GM23338 (cell line): ENCODE measurements around the gene NIM1K. TPM values are rescaled to one million over a fixed set of nuclear protein-coding genes. Genes with fewer than 3 reads are reported as not detected.

Source experiments
- ATAC-seq: fragments of 200-7000 bp; cut with Tn5 transposase; 3 replicates; pipeline ENCODE4 v1.9.1; 2020
- DNase-seq: peaks from one replicate; pipeline ENCODE4 v3.0.0-alpha.2; 2015; ENCODE audit warnings: low spot score
- H2AFZ ChIP-seq: fragments of 200-600 bp; sonication (generic); 2 replicates; pipeline ENCODE4 v1.8.0; 2016; ENCODE audit warnings: antibody characterized with exemption, mild to moderate bottlenecking, moderate library complexity
- H3F3A ChIP-seq: fragments of 200-600 bp; sonication (generic); replicated peaks from 2 replicates; pipeline ENCODE4 v1.8.0; 2017; ENCODE audit warnings: antibody characterized with exemption, mixed run types, low read depth
- H3K27ac ChIP-seq: fragments of 200-600 bp; sonication (generic); 2 replicates; pipeline ENCODE4 v1.6.1; 2016; ENCODE audit warnings: low read depth
- H3K27me3 ChIP-seq: fragments of 200-600 bp; sonication (generic); 2 replicates; pipeline ENCODE4 v1.8.0; 2016; ENCODE audit warnings: mild to moderate bottlenecking, mixed run types, moderate library complexity; ENCODE audit not compliant: insufficient read depth
- H3K36me3 ChIP-seq: fragments of 200-600 bp; sonication (generic); 2 replicates; pipeline ENCODE4 v1.8.0; 2016; ENCODE audit warnings: mild to moderate bottlenecking; ENCODE audit not compliant: insufficient read depth
- H3K4me1 ChIP-seq: fragments of 200-600 bp; sonication (generic); 2 replicates; pipeline ENCODE4 v1.8.0; 2016; ENCODE audit warnings: mild to moderate bottlenecking, moderate library complexity; ENCODE audit not compliant: insufficient read depth
- H3K4me2 ChIP-seq: fragments of 200-600 bp; sonication (generic); 2 replicates; pipeline ENCODE4 v1.7.1; 2017; ENCODE audit warnings: mixed run types
- H3K4me3 ChIP-seq: fragments of 200-600 bp; sonication (generic); 2 replicates; pipeline ENCODE4 v1.6.1; 2016; ENCODE audit warnings: mixed run types
- H3K79me2 ChIP-seq: fragments of 200-600 bp; sonication (generic); replicated peaks from 2 replicates; pipeline ENCODE4 v1.8.0; 2017; ENCODE audit warnings: mild to moderate bottlenecking; ENCODE audit not compliant: insufficient read depth
- H3K9me2 ChIP-seq: fragments of 200-600 bp; sonication (generic); 2 replicates; pipeline ENCODE4 v1.8.0; 2017; ENCODE audit not compliant: insufficient read depth
- H4K20me1 ChIP-seq: fragments of 200-600 bp; sonication (generic); replicated peaks from 2 replicates; pipeline ENCODE4 v1.8.0; 2017; ENCODE audit warnings: mild to moderate bottlenecking; ENCODE audit not compliant: insufficient read depth
- H3K27ac Mint-ChIP-seq: 2 replicates; pipeline ENCODE4 v1.8.0; 2020; ENCODE audit warnings: inconsistent platforms, mild to moderate bottlenecking, moderate library complexity, mixed read lengths
- H3K27me3 Mint-ChIP-seq: 3 replicates; pipeline ENCODE4 v1.8.0; 2022; ENCODE audit warnings: low read depth, mild to moderate bottlenecking, moderate library complexity, mixed read lengths, inconsistent platforms; ENCODE audit not compliant: insufficient read depth, poor library complexity
- H3K36me3 Mint-ChIP-seq: 3 replicates; pipeline ENCODE4 v1.8.0; 2021; ENCODE audit warnings: low read depth, mild to moderate bottlenecking, inconsistent platforms, moderate library complexity, mixed read lengths
- H3K4me1 Mint-ChIP-seq: 3 replicates; pipeline ENCODE4 v1.8.0; 2020; ENCODE audit warnings: mild to moderate bottlenecking, inconsistent platforms, mixed read lengths
- H3K4me3 Mint-ChIP-seq: 3 replicates; pipeline ENCODE4 v1.8.0; 2021; ENCODE audit warnings: moderate library complexity, mild to moderate bottlenecking, inconsistent platforms, mixed read lengths
- H3K9me3 Mint-ChIP-seq: 3 replicates; pipeline ENCODE4 v1.8.0; 2020; ENCODE audit warnings: moderate library complexity, mild to moderate bottlenecking, inconsistent platforms, mixed read lengths
- CREB1 ChIP-seq: fragments of 250-450 bp; sonication (Bioruptor Pico); IDR thresholded peaks from 2 replicates; pipeline ENCODE4 v1.5.0; 2020; ENCODE audit warnings: low read depth, mild to moderate bottlenecking, moderate library complexity
- CTCF ChIP-seq, 2 experiments: fragments of 200-600 bp in 1 of 2; sonication (generic) in 1 of 2; conservative IDR thresholded peaks; 2 replicates each; pipeline versions ENCODE4 v1.5.1 to v1.6.1; 2016 to 2017; ENCODE audit warnings: antibody characterized with exemption in 2 of 2, low read depth in 2 of 2, mild to moderate bottlenecking in 2 of 2, moderate library complexity in 1 of 2
- EZH2 ChIP-seq: fragments of 200-600 bp; sonication (generic); IDR thresholded peaks from one replicate; pipeline ENCODE4 v1.8.0; 2017; ENCODE audit warnings: antibody characterized with exemption, mild to moderate bottlenecking, low read depth; ENCODE audit not compliant: unreplicated experiment
- EZH2phosphoT487 ChIP-seq: fragments of 200-600 bp; sonication (generic); IDR thresholded peaks from one replicate; pipeline ENCODE4 v1.8.1; 2018; ENCODE audit warnings: antibody characterized with exemption; ENCODE audit not compliant: unreplicated experiment
- JUNB ChIP-seq: IDR thresholded peaks from one replicate; pipeline ENCODE4 v1.6.1; 2016; ENCODE audit warnings: antibody characterized with exemption; ENCODE audit not compliant: unreplicated experiment
- NANOG ChIP-seq: IDR thresholded peaks from 2 replicates; pipeline ENCODE4 v1.6.1; 2016; ENCODE audit warnings: antibody characterized with exemption, borderline replicate concordance
- POLR2AphosphoS5 ChIP-seq: IDR thresholded peaks from 2 replicates; pipeline ENCODE4 v1.6.1; 2016; ENCODE audit warnings: antibody characterized with exemption, low read depth
- STAT1 ChIP-seq: IDR thresholded peaks from one replicate; pipeline ENCODE4 v1.6.1; 2016; ENCODE audit warnings: antibody characterized with exemption; ENCODE audit not compliant: unreplicated experiment
- ZNF114 ChIP-seq: fragments of 250-450 bp; sonication (Bioruptor Pico); IDR thresholded peaks from 2 replicates; pipeline ENCODE4 v1.5.0; 2020; ENCODE audit warnings: mild to moderate bottlenecking, moderate library complexity
- ZNF331 ChIP-seq: fragments of 250-450 bp; sonication (Bioruptor Pico); IDR thresholded peaks from 2 replicates; pipeline ENCODE4 v1.5.0; 2020; ENCODE audit warnings: low read depth, mild to moderate bottlenecking, moderate library complexity
- polyA plus RNA-seq: library from polyadenylated mRNA; unstranded; fragments of >200 nt; fragmentation: Nextera tagmentation; extraction: Ambion mirVana; gene quantifications from 2 replicates; pipeline ENCODE4 v1.2.1, GENCODE V29; 2016
- total RNA-seq: library from RNA; depleted of rRNA; stranded (reverse); fragments of >200 nt; shearing (Covaris generic); gene quantifications from 2 replicates; pipeline ENCODE4 v1.2.3, GENCODE V29; 2014
- TF ChIP-seq, protein P1 (sequence below): fragments of 250-450 bp; sonication (Bioruptor Pico); IDR thresholded peaks from 2 replicates; pipeline ENCODE4 v1.5.0; 2020; ENCODE audit warnings: mild to moderate bottlenecking, moderate library complexity
- TF ChIP-seq, protein P2 (sequence below): IDR thresholded peaks from one replicate; pipeline ENCODE4 v1.6.1; 2018; ENCODE audit warnings: antibody characterized with exemption; ENCODE audit not compliant: unreplicated experiment
- TF ChIP-seq, protein P3 (sequence below): IDR thresholded peaks from 2 replicates; pipeline ENCODE4 v1.6.1; 2016; ENCODE audit warnings: antibody characterized with exemption

Gene NIM1K
- total and polyA plus RNA-seq, 2 experiments from 2014 or later: not detected

DNA sequence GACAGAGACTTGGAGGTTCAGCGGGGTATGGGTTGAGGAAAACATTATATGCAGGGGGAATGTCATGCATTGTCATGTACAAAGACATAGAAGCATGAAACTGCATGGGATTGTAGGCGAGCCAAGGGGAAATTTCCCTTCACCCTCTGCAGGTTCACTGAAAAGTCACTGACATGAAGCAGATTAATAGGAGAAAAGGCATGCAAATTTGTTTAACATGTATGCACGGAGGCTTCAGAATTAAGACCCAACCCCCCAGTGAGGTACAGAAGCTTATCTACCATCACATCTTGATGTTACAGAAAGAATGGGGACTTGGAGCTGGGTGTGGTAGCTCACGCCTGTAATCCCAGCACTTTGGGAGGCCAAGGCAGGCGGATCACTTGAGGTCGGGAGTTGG, 18.5 kb downstream of the NIM1K start:
- H2AFZ ChIP-seq: no peak overlapping the region; the same call in 1 of the 2 replicates
- no peak overlapping the region for H3K27ac ChIP-seq
- no peaks in the 10 kb centered on the region for H3F3A ChIP-seq
- H4K20me1 ChIP-seq: no peaks in the 10 kb centered on the region
- H3K9me2 ChIP-seq: peaks cover 4% of the 10 kb centered on the region; the same call in 1 of the 2 replicates
- Mint-ChIP-seq H3K27me3 (peaks cover 6% of the 10 kb centered on the region), H3K36me3 (no peaks in the 10 kb centered on the region), H3K4me1 (peaks cover 14% of the 10 kb centered on the region), H3K4me3 (no peak overlapping the region), H3K27ac (no peak overlapping the region), H3K9me3 (no peaks in the 10 kb centered on the region)
- H3K36me3 ChIP-seq: no peaks in the 10 kb centered on the region
- no peak overlapping the region for H3K4me3 ChIP-seq
- ATAC-seq (no peak), DNase-seq (no peak)
- H3K79me2 ChIP-seq: no peaks in the 10 kb centered on the region
- H3K27me3 ChIP-seq: no peaks in the 10 kb centered on the region
- H3K4me1 ChIP-seq: peaks cover 3% of the 10 kb centered on the region
- TF ChIP-seq EZH2 (no peak), ZNF114 (CRISPR knock-in tag) (no peak), CREB1 (CRISPR knock-in tag) (no peak), JUNB (no peak), CTCF (conservative IDR thresholded peaks at IDR 0.05; ENCODE audit: low read depth in 2 of 2) (no peak), NANOG (no peak), ZNF331 (CRISPR knock-in tag) (no peak), POLR2AphosphoS5 (no peak), STAT1 (no peak), EZH2phosphoT487 (no peak)
- TF ChIP-seq, protein P1, sequence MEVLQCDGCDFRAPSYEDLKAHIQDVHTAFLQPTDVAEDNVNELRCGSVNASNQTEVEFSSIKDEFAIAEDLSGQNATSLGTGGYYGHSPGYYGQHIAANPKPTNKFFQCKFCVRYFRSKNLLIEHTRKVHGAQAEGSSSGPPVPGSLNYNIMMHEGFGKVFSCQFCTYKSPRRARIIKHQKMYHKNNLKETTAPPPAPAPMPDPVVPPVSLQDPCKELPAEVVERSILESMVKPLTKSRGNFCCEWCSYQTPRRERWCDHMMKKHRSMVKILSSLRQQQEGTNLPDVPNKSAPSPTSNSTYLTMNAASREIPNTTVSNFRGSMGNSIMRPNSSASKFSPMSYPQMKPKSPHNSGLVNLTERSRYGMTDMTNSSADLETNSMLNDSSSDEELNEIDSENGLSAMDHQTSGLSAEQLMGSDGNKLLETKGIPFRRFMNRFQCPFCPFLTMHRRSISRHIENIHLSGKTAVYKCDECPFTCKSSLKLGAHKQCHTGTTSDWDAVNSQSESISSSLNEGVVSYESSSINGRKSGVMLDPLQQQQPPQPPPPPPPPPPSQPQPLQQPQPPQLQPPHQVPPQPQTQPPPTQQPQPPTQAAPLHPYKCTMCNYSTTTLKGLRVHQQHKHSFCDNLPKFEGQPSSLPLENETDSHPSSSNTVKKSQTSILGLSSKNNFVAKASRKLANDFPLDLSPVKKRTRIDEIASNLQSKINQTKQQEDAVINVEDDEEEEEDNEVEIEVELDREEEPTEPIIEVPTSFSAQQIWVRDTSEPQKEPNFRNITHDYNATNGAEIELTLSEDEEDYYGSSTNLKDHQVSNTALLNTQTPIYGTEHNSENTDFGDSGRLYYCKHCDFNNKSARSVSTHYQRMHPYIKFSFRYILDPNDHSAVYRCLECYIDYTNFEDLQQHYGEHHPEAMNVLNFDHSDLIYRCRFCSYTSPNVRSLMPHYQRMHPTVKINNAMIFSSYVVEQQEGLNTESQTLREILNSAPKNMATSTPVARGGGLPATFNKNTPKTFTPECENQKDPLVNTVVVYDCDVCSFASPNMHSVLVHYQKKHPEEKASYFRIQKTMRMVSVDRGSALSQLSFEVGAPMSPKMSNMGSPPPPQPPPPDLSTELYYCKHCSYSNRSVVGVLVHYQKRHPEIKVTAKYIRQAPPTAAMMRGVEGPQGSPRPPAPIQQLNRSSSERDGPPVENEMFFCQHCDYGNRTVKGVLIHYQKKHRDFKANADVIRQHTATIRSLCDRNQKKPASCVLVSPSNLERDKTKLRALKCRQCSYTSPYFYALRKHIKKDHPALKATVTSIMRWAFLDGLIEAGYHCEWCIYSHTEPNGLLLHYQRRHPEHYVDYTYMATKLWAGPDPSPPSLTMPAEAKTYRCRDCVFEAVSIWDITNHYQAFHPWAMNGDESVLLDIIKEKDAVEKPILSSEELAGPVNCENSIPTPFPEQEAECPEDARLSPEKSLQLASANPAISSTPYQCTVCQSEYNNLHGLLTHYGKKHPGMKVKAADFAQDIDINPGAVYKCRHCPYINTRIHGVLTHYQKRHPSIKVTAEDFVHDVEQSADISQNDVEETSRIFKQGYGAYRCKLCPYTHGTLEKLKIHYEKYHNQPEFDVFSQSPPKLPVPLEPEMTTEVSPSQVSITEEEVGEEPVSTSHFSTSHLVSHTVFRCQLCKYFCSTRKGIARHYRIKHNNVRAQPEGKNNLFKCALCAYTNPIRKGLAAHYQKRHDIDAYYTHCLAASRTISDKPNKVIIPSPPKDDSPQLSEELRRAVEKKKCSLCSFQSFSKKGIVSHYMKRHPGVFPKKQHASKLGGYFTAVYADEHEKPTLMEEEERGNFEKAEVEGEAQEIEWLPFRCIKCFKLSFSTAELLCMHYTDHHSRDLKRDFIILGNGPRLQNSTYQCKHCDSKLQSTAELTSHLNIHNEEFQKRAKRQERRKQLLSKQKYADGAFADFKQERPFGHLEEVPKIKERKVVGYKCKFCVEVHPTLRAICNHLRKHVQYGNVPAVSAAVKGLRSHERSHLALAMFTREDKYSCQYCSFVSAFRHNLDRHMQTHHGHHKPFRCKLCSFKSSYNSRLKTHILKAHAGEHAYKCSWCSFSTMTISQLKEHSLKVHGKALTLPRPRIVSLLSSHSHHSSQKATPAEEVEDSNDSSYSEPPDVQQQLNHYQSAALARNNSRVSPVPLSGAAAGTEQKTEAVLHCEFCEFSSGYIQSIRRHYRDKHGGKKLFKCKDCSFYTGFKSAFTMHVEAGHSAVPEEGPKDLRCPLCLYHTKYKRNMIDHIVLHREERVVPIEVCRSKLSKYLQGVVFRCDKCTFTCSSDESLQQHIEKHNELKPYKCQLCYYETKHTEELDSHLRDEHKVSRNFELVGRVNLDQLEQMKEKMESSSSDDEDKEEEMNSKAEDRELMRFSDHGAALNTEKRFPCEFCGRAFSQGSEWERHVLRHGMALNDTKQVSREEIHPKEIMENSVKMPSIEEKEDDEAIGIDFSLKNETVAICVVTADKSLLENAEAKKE (CRISPR knock-in tag): no peak
- TF ChIP-seq, protein P2, sequence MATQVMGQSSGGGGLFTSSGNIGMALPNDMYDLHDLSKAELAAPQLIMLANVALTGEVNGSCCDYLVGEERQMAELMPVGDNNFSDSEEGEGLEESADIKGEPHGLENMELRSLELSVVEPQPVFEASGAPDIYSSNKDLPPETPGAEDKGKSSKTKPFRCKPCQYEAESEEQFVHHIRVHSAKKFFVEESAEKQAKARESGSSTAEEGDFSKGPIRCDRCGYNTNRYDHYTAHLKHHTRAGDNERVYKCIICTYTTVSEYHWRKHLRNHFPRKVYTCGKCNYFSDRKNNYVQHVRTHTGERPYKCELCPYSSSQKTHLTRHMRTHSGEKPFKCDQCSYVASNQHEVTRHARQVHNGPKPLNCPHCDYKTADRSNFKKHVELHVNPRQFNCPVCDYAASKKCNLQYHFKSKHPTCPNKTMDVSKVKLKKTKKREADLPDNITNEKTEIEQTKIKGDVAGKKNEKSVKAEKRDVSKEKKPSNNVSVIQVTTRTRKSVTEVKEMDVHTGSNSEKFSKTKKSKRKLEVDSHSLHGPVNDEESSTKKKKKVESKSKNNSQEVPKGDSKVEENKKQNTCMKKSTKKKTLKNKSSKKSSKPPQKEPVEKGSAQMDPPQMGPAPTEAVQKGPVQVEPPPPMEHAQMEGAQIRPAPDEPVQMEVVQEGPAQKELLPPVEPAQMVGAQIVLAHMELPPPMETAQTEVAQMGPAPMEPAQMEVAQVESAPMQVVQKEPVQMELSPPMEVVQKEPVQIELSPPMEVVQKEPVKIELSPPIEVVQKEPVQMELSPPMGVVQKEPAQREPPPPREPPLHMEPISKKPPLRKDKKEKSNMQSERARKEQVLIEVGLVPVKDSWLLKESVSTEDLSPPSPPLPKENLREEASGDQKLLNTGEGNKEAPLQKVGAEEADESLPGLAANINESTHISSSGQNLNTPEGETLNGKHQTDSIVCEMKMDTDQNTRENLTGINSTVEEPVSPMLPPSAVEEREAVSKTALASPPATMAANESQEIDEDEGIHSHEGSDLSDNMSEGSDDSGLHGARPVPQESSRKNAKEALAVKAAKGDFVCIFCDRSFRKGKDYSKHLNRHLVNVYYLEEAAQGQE: no peak
- TF ChIP-seq, protein P3, sequence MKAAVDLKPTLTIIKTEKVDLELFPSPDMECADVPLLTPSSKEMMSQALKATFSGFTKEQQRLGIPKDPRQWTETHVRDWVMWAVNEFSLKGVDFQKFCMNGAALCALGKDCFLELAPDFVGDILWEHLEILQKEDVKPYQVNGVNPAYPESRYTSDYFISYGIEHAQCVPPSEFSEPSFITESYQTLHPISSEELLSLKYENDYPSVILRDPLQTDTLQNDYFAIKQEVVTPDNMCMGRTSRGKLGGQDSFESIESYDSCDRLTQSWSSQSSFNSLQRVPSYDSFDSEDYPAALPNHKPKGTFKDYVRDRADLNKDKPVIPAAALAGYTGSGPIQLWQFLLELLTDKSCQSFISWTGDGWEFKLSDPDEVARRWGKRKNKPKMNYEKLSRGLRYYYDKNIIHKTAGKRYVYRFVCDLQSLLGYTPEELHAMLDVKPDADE: no peak
- H3K4me2 ChIP-seq: no peak overlapping the region
